Endothelial cell of umbilical vein (primary cell): ENCODE measurements around the gene MVK. TPM values are rescaled to one million over a fixed set of nuclear protein-coding genes. Genes with fewer than 3 reads are reported as not detected.

Experiments used
- BruUV-seq: library from RNA; stranded (reverse); fragments of 400-500 nt; replicated peaks from 2 replicates; lab custom pipeline; 2021; lab: Mats Ljungman, UMichigan
- CTCF ChIA-PET: fragments of 300-600, 350-600 bp; sonication (Branson Sonifier 250); formaldehyde crosslinking; loops from one replicate; lab custom pipeline; 2021; ENCODE audit warnings: antibody characterized with exemption, inconsistent platforms; lab: Charles Lee
- POLR2A ChIA-PET: fragments of 300-600, 350-600 bp; sonication (Branson Sonifier 250); formaldehyde crosslinking; loops from one replicate; lab custom pipeline; 2021; ENCODE audit warnings: antibody characterized with exemption, inconsistent platforms; lab: Charles Lee
- DNase-seq: peaks from one replicate; pipeline ENCODE4 v3.0.0-alpha.2; 2011; ENCODE audit warnings: low read depth, low spot score
- FAIRE-seq: peaks from 2 replicates; lab custom pipeline; 2011; peaks lifted over from hg19 to GRCh38; lab: Jason Lieb, UNC
- H2AFZ ChIP-seq: 2 replicates; pipeline ENCODE4 v1.6.0; 2012; ENCODE audit warnings: low read depth, low read length, control low read depth, inconsistent platforms
- H3K27ac ChIP-seq: 2 replicates; pipeline ENCODE4 v1.5.1; 2011; ENCODE audit warnings: low read depth, mild to moderate bottlenecking, control low read depth, low read length, moderate library complexity; ENCODE audit not compliant: insufficient read depth
- H3K27me3 ChIP-seq, 2 experiments: 2 replicates each; pipeline versions ENCODE4 v1.6.0 to v1.6.1; 2011; ENCODE audit warnings: low read length in 2 of 2, mixed read lengths in 1 of 2; ENCODE audit not compliant: control insufficient read depth in 2 of 2, insufficient read depth in 2 of 2
- H3K36me3 ChIP-seq, 2 experiments: 2 replicates in 1 of 2; 3 replicates in 1 of 2; pipeline ENCODE4 v1.5.1; 2011; ENCODE audit warnings: low read length in 2 of 2, mild to moderate bottlenecking in 1 of 2, moderate library complexity in 1 of 2; ENCODE audit not compliant: control insufficient read depth in 2 of 2, insufficient read depth in 2 of 2; ENCODE audit errors: extremely low read depth in 1 of 2
- H3K4me1 ChIP-seq: 3 replicates; pipeline ENCODE4 v1.5.1; 2011; ENCODE audit warnings: mild to moderate bottlenecking, low read length; ENCODE audit not compliant: control insufficient read depth, insufficient read depth; ENCODE audit errors: extremely low read depth
- H3K4me2 ChIP-seq: 2 replicates; pipeline ENCODE4 v1.6.1; 2011; ENCODE audit warnings: low read length, control low read depth, mixed read lengths; ENCODE audit not compliant: insufficient read depth
- H3K4me3 ChIP-seq, 3 experiments: fragments of 200-600 bp in 1 of 3; sonication (generic), shearing (Covaris generic) in 1 of 3; replicated peaks in 1 of 3; 2 replicates each; pipeline ENCODE4 v1.5.1; 2011 to 2016; ENCODE audit warnings: control low read depth in 3 of 3, low read length in 3 of 3, mild to moderate bottlenecking in 2 of 3, inconsistent platforms in 1 of 3, low read depth in 1 of 3, moderate library complexity in 1 of 3; ENCODE audit not compliant: insufficient read depth in 1 of 3
- H3K79me2 ChIP-seq: 2 replicates; pipeline ENCODE4 v1.6.0; 2012; ENCODE audit warnings: low read length, inconsistent platforms; ENCODE audit not compliant: control insufficient read depth, insufficient read depth
- H3K9ac ChIP-seq: replicated peaks from 2 replicates; pipeline ENCODE3; 2011; ENCODE audit warnings: low read length, control low read depth; ENCODE audit not compliant: insufficient read depth; ENCODE audit errors: extremely low read depth
- H3K9me1 ChIP-seq: replicated peaks from 3 replicates; pipeline ENCODE4 v1.6.0; 2011; ENCODE audit warnings: mild to moderate bottlenecking, low read length; ENCODE audit not compliant: control insufficient read depth, insufficient read depth; ENCODE audit errors: extremely low read depth
- H3K9me3 ChIP-seq: replicated peaks from 2 replicates; pipeline ENCODE4 v1.5.1; 2012; ENCODE audit warnings: low read length, inconsistent platforms; ENCODE audit not compliant: control insufficient read depth, insufficient read depth
- H4K20me1 ChIP-seq: replicated peaks from 2 replicates; pipeline ENCODE3; 2011; ENCODE audit warnings: mild to moderate bottlenecking, low read length; ENCODE audit not compliant: control insufficient read depth, insufficient read depth; ENCODE audit errors: extremely low read depth
- EZH2 ChIP-seq: IDR thresholded peaks from 2 replicates; pipeline ENCODE4 v1.6.1; 2012; ENCODE audit warnings: borderline replicate concordance, low read depth, mild to moderate bottlenecking, moderate library complexity, low read length, inconsistent platforms; ENCODE audit not compliant: severe bottlenecking
- FOS ChIP-seq: IDR thresholded peaks from 2 replicates; pipeline ENCODE4 v1.6.1; 2011; ENCODE audit warnings: mild to moderate bottlenecking, low read length, moderate library complexity, borderline replicate concordance; ENCODE audit not compliant: insufficient read depth
- GATA2 ChIP-seq: IDR thresholded peaks from 2 replicates; pipeline ENCODE4 v1.7.0; 2011; ENCODE audit warnings: low read depth, mild to moderate bottlenecking, moderate library complexity, mixed read lengths, low read length; ENCODE audit not compliant: insufficient read length, insufficient read depth
- JUN ChIP-seq: IDR thresholded peaks from 2 replicates; pipeline ENCODE4 v1.6.1; 2011; ENCODE audit warnings: borderline replicate concordance, low read depth; ENCODE audit not compliant: insufficient read length, insufficient read depth
- MYC ChIP-seq: IDR thresholded peaks from one replicate; pipeline ENCODE4 v1.6.1; 2011; ENCODE audit warnings: mild to moderate bottlenecking, low read depth, low read length
- POLR2A ChIP-seq: IDR thresholded peaks from 2 replicates; pipeline ENCODE4 v1.6.1; 2012; ENCODE audit warnings: low read depth, mild to moderate bottlenecking, control low read depth, low read length
- POLR2AphosphoS5 ChIP-seq: IDR thresholded peaks from 2 replicates; pipeline ENCODE4 v1.6.1; 2012; ENCODE audit warnings: low read depth, mild to moderate bottlenecking, control low read depth, low read length, moderate library complexity; ENCODE audit not compliant: insufficient read depth
- dilution Hi-C: fragments of 300-500 bp; cut with MboI; formaldehyde crosslinking; loops from one replicate; pipeline ENCODE4 v1.15.0; 2019; ENCODE audit warnings: low sequenced_read_pairs; ENCODE audit not compliant: extremely low pct_ligation_motif_present
- intact Hi-C: fragments of 100-400 bp; cut with micrococcal nuclease; formaldehyde crosslinking; loops from one replicate; pipeline ENCODE4 v1.10.0; 2022
- polyA plus RNA-seq, 4 experiments: library from polyadenylated mRNA; depleted of rRNA in 3 of 4; stranded (reverse) in 3 of 4; unstranded in 1 of 4; fragments of >200 nt; gene quantifications; 2 replicates each; pipeline versions ENCODE4 v1.2.1 to v1.2.3, GENCODE V29; 2011 to 2012; ENCODE audit warnings: missing spikeins in 1 of 4
- total RNA-seq: library from RNA; stranded (reverse); gene quantifications from 2 replicates; pipeline ENCODE4 v1.2.3, GENCODE V29; 2021
- TF ChIP-seq, protein P1 (sequence below), 2 donors: IDR thresholded peaks; 1 replicate in 1 of 2; 2 replicates in 1 of 2; pipeline ENCODE4 v1.5.1; 2011; ENCODE audit warnings: low read length in 2 of 2, mild to moderate bottlenecking in 2 of 2, moderate library complexity in 2 of 2, control low read depth in 1 of 2, inconsistent platforms in 1 of 2, low read depth in 1 of 2; ENCODE audit not compliant: insufficient read depth in 1 of 2; ENCODE audit errors: extremely low read depth in 1 of 2
- TF ChIP-seq, protein P2 (sequence below): IDR thresholded peaks from 2 replicates; pipeline ENCODE4 v1.6.1; 2011; ENCODE audit not compliant: insufficient read depth, insufficient read length

The MVK gene
- total and polyA plus RNA-seq, 2 donors (not counting 3 experiments of a cell fraction or from before 2014, with no cell fraction given) = 32.6 to 42.6 TPM

- dilution Hi-C loops = no loop called here
- Histone ChIP-seq H4K20me1 (no peaks in the 10 kb centered on the region), H3K4me2 (no peak overlapping the region), H3K4me1 (peaks cover 3% of the 10 kb centered on the region), H3K27ac (no peak overlapping the region), H3K27me3 (no peaks in the 10 kb centered on the region), H3K9me1 (no peaks in the 10 kb centered on the region), H2AFZ (no peak overlapping the region), H3K79me2 (no peaks in the 10 kb centered on the region), H3K4me3 (no peak overlapping the region), H3K9me3 (no peaks in the 10 kb centered on the region), H3K9ac (no peak overlapping the region), H3K36me3 (peaks cover 0 to 5% of the 10 kb centered on the region in 2 experiments)
- BruUV-seq = no TSS peak
- no peak for TF ChIP-seq POLR2AphosphoS5
- no peak for TF ChIP-seq MYC
- no peak for TF ChIP-seq FOS
- TF ChIP-seq, protein P1, sequence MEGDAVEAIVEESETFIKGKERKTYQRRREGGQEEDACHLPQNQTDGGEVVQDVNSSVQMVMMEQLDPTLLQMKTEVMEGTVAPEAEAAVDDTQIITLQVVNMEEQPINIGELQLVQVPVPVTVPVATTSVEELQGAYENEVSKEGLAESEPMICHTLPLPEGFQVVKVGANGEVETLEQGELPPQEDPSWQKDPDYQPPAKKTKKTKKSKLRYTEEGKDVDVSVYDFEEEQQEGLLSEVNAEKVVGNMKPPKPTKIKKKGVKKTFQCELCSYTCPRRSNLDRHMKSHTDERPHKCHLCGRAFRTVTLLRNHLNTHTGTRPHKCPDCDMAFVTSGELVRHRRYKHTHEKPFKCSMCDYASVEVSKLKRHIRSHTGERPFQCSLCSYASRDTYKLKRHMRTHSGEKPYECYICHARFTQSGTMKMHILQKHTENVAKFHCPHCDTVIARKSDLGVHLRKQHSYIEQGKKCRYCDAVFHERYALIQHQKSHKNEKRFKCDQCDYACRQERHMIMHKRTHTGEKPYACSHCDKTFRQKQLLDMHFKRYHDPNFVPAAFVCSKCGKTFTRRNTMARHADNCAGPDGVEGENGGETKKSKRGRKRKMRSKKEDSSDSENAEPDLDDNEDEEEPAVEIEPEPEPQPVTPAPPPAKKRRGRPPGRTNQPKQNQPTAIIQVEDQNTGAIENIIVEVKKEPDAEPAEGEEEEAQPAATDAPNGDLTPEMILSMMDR (IDR thresholded peaks at IDR 0.05; ENCODE audit: extremely low read depth in 1 of 2, insufficient read depth in 1 of 2, low read depth in 1 of 2, low read length in 2 of 2) = no peak
- TF ChIP-seq POLR2A = no peak
- TF ChIP-seq, protein P2, sequence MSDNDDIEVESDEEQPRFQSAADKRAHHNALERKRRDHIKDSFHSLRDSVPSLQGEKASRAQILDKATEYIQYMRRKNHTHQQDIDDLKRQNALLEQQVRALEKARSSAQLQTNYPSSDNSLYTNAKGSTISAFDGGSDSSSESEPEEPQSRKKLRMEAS = no peak
- no peak for TF ChIP-seq GATA2
- no peak for TF ChIP-seq JUN
- TF ChIP-seq EZH2 = no peak
- ChIA-PET CTCF (interaction anchor here (1.3 to 9.4 kb wide), 4 partner anchors 22 to 250 kb away, joined by 4 to 252 read pairs (median 6); partner anchors contain the start of genes MMAB and MVK), POLR2A (no interaction called here)
- intact Hi-C loops = loop anchor here (5.0 kb wide), 2 partner anchors 117 to 168 kb away; partner anchors contain the start of gene FAM222A
- FAIRE-seq = no peak
- DNase-seq = no peak
These were observed 21.8 kb downstream of the MVK start for GRCh38 chr12:109595321-109595902.
